ENCODE data around the gene UGT1A8.

UGT1A8 gene

DNA sequence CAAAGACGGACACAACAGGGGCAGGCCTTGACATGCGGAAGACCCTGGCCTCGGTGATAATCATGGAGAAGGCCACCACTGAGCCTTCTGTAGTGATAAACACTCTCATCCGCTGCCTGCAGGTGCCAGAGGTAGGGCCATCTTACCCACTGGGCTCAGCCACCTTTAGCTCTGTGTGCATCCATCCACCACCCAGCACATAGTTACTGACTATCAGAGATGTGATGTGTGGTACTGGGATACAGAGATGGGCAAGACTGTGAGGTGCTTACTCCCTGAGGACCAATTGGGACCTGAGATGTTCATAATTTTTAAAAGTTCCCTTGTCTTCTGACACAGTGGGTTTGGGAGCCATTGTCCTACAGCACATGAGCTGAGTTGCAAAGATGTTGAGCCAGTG lies 162.3 kb downstream of the UGT1A8 start:
- no peak for TF ChIP-seq CTCF (IDR thresholded peaks at IDR 0.05; ENCODE audit: low read depth, low read length, missing control alignments)
- DNase-seq (ENCODE audit: low read depth) = no peak
- no peak overlapping the region for H3K4me3 ChIP-seq (ENCODE audit: low read depth, low read length)

GRCh38 chr2:233780771-233781170 lies 163.3 kb downstream of the UGT1A8 start:
- H3K4me3 ChIP-seq (ENCODE audit: low read depth, low read length) = no peak overlapping the region
- DNase-seq (ENCODE audit: low read depth) = no peak
- no peak for TF ChIP-seq CTCF (IDR thresholded peaks at IDR 0.05; ENCODE audit: low read depth, low read length, missing control alignments)

DNA sequence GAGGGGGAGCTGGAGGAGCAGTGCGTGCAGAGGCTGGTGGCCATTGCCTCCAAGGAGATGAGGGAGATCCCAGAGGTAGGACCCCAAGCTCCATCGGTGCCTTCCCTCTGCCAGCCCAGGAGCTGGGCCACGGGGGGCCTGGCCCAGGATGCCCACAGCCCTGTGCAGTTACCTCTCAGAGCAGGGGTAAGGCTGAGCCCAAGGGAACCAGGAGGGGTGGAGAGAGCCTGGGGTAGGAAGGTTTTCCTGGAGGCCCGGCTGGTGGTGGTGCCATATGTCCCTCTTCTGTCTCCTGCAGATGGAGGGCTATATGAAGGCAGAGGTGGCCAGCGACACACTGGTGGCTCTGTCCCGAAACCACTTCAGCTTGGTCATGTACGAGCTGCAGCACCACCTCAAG lies 172.1 kb downstream of the UGT1A8 start:
- H3K4me3 ChIP-seq (ENCODE audit: low read depth, low read length) = no peak overlapping the region
- DNase-seq (ENCODE audit: low read depth) = no peak
- no peak for TF ChIP-seq CTCF (IDR thresholded peaks at IDR 0.05; ENCODE audit: low read depth, low read length, missing control alignments)

DNA sequence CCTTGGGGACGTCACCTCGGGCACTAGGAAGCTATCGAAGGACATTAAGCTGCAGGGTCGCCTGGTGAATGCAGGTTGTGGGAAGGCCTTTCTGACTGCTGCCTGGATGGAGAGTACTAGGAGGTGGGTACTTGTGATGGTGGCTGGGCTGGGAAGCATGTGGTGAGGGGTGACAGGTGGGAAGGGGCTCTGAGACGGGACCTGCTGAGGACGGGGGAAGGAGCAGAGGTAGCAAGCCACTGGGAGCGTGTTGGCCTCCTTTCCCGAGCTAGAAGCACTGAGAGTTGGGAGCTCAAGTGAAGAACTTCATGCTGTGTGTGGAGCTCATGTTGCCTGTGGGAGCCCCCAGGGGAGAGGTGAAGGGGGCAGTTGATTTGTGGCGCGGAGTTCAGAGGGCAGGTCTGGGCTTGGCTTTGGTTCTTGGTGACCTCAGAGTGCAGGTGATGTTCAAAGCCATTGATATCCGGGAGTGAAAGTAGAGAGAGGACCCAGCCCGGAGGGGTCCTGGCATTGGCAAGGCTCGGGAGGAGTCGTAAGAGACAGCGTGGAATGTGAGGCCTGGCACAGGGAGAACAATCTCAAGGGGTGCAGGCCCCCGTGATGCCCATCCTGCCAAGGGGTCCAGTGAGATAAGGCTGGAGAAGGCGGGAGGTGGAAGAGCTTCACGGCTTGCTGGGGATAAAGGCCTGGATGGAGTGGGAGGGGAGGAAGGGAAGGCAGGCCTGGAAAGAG lies 173.9 kb downstream of the UGT1A8 start:
- DNase-seq (ENCODE audit: low read depth) = no peak
- no peak for TF ChIP-seq CTCF (IDR thresholded peaks at IDR 0.05; ENCODE audit: low read depth, low read length, missing control alignments)
- H3K4me3 ChIP-seq (ENCODE audit: low read depth, low read length) = no peak overlapping the region

GRCh38 chr2:233791883-233792329 lies 174.5 kb downstream of the UGT1A8 start:
- no peak for DNase-seq (ENCODE audit: low read depth)
- no peak for TF ChIP-seq CTCF (IDR thresholded peaks at IDR 0.05; ENCODE audit: low read depth, low read length, missing control alignments)
- no peak overlapping the region for H3K4me3 ChIP-seq (ENCODE audit: low read depth, low read length)

DNA sequence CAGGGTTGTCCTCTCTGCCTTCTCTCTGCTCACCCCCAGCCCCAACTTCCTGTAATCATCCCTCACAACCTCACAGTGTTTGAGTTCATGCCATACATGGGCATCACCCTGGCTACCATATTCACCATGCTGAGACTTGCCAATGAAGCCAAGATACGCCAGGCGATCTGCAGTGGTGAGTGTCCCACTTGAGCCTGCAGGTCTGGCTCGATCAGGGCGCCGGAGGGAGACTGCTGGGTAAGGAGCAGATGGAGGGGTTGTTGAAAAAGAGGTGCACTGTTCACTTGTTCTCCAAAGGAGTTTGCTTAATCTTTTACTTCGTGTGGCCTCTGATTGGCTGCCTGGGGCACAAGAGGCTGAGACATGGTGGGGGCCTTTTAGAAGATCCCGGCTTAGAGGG lies 175.3 kb downstream of the UGT1A8 start:
- H3K4me3 ChIP-seq (ENCODE audit: low read depth, low read length) = no peak overlapping the region
- no peak for DNase-seq (ENCODE audit: low read depth)
- TF ChIP-seq CTCF (IDR thresholded peaks at IDR 0.05; ENCODE audit: low read depth, low read length, missing control alignments) = no peak

Data from GM12864 (cell line).